ENCODE measurements around the gene HELQ.
"Not testable (repeated sequence)": the region's sequence is repeated elsewhere in the genome, so short reads cannot be mapped to it uniquely, and the experiment has no call there.

- not testable (repeated sequence) for TF ChIP-seq CTCF, EP300 (IDR thresholded peaks at IDR 0.05)
Measured at GRCh38 chr4:83496085-83496917, 40.7 kb upstream of the HELQ start.
